Fibroblast of lung (primary cell): Measurements from ENCODE around the gene NEK8. TPM values are rescaled to one million over a fixed set of nuclear protein-coding genes. Genes with fewer than 3 reads are reported as not detected.
"Not testable (repeated sequence)": the region's sequence is repeated elsewhere in the genome, so short reads cannot be mapped to it uniquely, and the experiment has no call there.

Experiments
- DNase-seq, 2 donors: peaks; one replicate each; pipeline versions ENCODE4 v3.0.0 to v3.0.0-alpha.2; 2010; ENCODE audit warnings: low read depth in 2 of 2
- H2AFZ ChIP-seq: 2 replicates; pipeline ENCODE4 v1.5.1; 2012; ENCODE audit warnings: low read length, control low read depth, inconsistent platforms
- H3K27ac ChIP-seq: 2 replicates; pipeline ENCODE4 v1.5.1; 2011; ENCODE audit warnings: low read length, control low read depth; ENCODE audit not compliant: insufficient read depth
- H3K27me3 ChIP-seq: 2 replicates; pipeline ENCODE4 v1.5.1; 2011; ENCODE audit warnings: mild to moderate bottlenecking, low read length; ENCODE audit not compliant: control insufficient read depth, insufficient read depth
- H3K36me3 ChIP-seq: 2 replicates; pipeline ENCODE4 v1.5.1; 2011; ENCODE audit warnings: low read length; ENCODE audit not compliant: control insufficient read depth, insufficient read depth
- H3K4me1 ChIP-seq: 2 replicates; pipeline ENCODE4 v1.5.1; 2011; ENCODE audit warnings: low read length; ENCODE audit not compliant: control insufficient read depth, insufficient read depth; ENCODE audit errors: extremely low read depth
- H3K4me2 ChIP-seq: 2 replicates; pipeline ENCODE4 v1.5.1; 2011; ENCODE audit warnings: low read length, control low read depth; ENCODE audit not compliant: insufficient read depth; ENCODE audit errors: extremely low read depth
- H3K4me3 ChIP-seq, 4 experiments: fragments of 200-600 bp in 1 of 4; sonication (generic) in 1 of 4; replicated peaks in 1 of 4; 2 replicates each; pipeline ENCODE4 v1.5.1; 2011 to 2016; ENCODE audit warnings: low read length in 4 of 4, low read depth in 3 of 4, mild to moderate bottlenecking in 3 of 4, control low read depth in 2 of 4, inconsistent platforms in 1 of 4, mixed read lengths in 1 of 4; ENCODE audit not compliant: insufficient read depth in 1 of 4; ENCODE audit errors: control extremely low read depth in 1 of 4
- H3K79me2 ChIP-seq: 2 replicates; pipeline ENCODE4 v1.5.1; 2012; ENCODE audit warnings: mild to moderate bottlenecking, low read length, inconsistent platforms; ENCODE audit not compliant: control insufficient read depth, insufficient read depth
- H3K9ac ChIP-seq: 2 replicates; pipeline ENCODE4 v1.5.1; 2011; ENCODE audit warnings: mild to moderate bottlenecking, low read length, control low read depth; ENCODE audit not compliant: insufficient read depth
- H3K9me3 ChIP-seq: 2 replicates; pipeline ENCODE4 v1.5.1; 2012; ENCODE audit warnings: low read depth, low read length; ENCODE audit not compliant: control insufficient read depth, insufficient read depth
- H4K20me1 ChIP-seq: 2 replicates; pipeline ENCODE4 v1.5.1; 2011; ENCODE audit warnings: low read length; ENCODE audit not compliant: control insufficient read depth, insufficient read depth; ENCODE audit errors: extremely low read depth
- EZH2 ChIP-seq: IDR thresholded peaks from 2 replicates; pipeline ENCODE4 v1.5.1; 2012; ENCODE audit warnings: low read length, control low read depth, mild to moderate bottlenecking; ENCODE audit errors: missing control alignments
- polyA plus RNA-seq, 2 donors: library from polyadenylated mRNA; depleted of rRNA in 1 of 2; stranded (reverse) in 1 of 2; unstranded in 1 of 2; fragments of >200 nt; gene quantifications; 2 replicates each; pipeline ENCODE4 v1.2.1, GENCODE V29; 2011 to 2012; ENCODE audit warnings: missing spikeins in 1 of 2
- total RNA-seq: library from RNA; depleted of rRNA; stranded (reverse); fragments of >200 nt; gene quantifications from 2 replicates; pipeline ENCODE4 v1.2.1, GENCODE V29; 2014
- TF ChIP-seq, protein P1 (sequence below), 2 donors: IDR thresholded peaks in 1 of 2; conservative IDR thresholded peaks in 1 of 2; 1 replicate in 1 of 2; 2 replicates in 1 of 2; pipeline ENCODE4 v1.5.1; 2011 to 2012; ENCODE audit warnings: low read length in 2 of 2, control low read depth in 1 of 2, inconsistent platforms in 1 of 2, low read depth in 1 of 2, mild to moderate bottlenecking in 1 of 2

NEK8 gene
- total and polyA plus RNA-seq, 2 donors (not counting 1 experiment from before 2014, with no cell fraction given): 2.8 to 3.8 TPM

DNA sequence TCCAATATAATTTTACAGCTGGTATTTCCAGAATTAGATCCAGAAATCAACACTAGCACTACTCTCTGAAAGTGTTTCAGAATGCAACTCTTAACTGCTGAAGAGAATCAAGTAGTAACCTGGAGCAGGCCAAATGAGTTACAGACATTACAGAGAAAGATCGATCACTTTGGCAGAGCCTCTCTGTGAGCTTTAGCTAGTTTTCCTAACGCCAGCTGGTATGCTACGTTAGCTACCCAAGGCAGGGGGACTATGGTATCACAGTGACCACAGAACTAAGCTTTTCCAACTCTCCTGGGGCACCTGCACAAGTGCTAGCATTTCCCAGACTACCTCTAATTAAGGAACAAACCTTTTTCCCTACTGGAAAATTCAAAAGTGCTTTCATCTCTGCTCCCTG lies 45.6 kb downstream of the NEK8 start:
- DNase-seq: no peak
- H2AFZ ChIP-seq: no peak overlapping the region
- no peak overlapping the region for H3K9ac ChIP-seq
- H3K79me2 ChIP-seq: peaks cover 7% of the 10 kb centered on the region
- no peak overlapping the region for H3K4me2 ChIP-seq
- no peaks in the 10 kb centered on the region for H3K9me3 ChIP-seq
- H3K27ac ChIP-seq: no peak overlapping the region
- TF ChIP-seq EZH2: no peak
- TF ChIP-seq, protein P1, sequence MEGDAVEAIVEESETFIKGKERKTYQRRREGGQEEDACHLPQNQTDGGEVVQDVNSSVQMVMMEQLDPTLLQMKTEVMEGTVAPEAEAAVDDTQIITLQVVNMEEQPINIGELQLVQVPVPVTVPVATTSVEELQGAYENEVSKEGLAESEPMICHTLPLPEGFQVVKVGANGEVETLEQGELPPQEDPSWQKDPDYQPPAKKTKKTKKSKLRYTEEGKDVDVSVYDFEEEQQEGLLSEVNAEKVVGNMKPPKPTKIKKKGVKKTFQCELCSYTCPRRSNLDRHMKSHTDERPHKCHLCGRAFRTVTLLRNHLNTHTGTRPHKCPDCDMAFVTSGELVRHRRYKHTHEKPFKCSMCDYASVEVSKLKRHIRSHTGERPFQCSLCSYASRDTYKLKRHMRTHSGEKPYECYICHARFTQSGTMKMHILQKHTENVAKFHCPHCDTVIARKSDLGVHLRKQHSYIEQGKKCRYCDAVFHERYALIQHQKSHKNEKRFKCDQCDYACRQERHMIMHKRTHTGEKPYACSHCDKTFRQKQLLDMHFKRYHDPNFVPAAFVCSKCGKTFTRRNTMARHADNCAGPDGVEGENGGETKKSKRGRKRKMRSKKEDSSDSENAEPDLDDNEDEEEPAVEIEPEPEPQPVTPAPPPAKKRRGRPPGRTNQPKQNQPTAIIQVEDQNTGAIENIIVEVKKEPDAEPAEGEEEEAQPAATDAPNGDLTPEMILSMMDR (conservative IDR thresholded peaks at IDR 0.05 in 1 of 2, IDR thresholded peaks at IDR 0.05 in 1 of 2; ENCODE audit: low read depth in 1 of 2, low read length in 2 of 2): no peak
- H3K4me1 ChIP-seq: no peaks in the 10 kb centered on the region
- H3K36me3 ChIP-seq: no peaks in the 10 kb centered on the region
- H4K20me1 ChIP-seq: no peaks in the 10 kb centered on the region
- H3K4me3 ChIP-seq: no peak overlapping the region
- no peaks in the 10 kb centered on the region for H3K27me3 ChIP-seq

DNA sequence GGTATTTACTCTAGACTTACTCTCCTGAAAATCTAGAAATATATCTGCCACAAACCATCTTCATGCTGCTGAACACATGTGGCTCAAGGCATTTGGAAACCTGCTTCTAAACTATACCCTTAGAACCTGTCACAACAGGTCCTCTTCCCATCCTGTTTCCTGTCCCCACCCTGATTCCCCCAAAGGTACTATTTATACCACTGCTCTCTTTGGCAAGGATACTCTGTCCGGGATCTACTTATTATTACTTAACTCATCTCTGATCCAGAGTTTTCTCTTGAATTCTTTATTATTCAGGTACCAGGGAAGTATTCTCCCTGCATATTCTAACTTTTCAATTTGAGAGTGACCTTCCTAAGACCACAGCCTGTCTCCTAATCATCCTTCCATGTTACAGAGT lies 48.6 kb downstream of the NEK8 start:
- H3K9ac ChIP-seq: no peak overlapping the region
- H3K27ac ChIP-seq: no peak overlapping the region
- no peaks in the 10 kb centered on the region for H3K27me3 ChIP-seq
- no peak overlapping the region for H2AFZ ChIP-seq
- no peaks in the 10 kb centered on the region for H3K9me3 ChIP-seq
- no peaks in the 10 kb centered on the region for H3K4me1 ChIP-seq
- no peak overlapping the region for H3K4me3 ChIP-seq
- H3K79me2 ChIP-seq: peaks cover 7% of the 10 kb centered on the region
- TF ChIP-seq EZH2: no peak
- TF ChIP-seq, protein P1 (conservative IDR thresholded peaks at IDR 0.05 in 1 of 2, IDR thresholded peaks at IDR 0.05 in 1 of 2; ENCODE audit: low read depth in 1 of 2, low read length in 2 of 2): no peak
- no peak for DNase-seq
- H3K36me3 ChIP-seq: no peaks in the 10 kb centered on the region
- no peak overlapping the region for H3K4me2 ChIP-seq
- H4K20me1 ChIP-seq: no peaks in the 10 kb centered on the region

DNA sequence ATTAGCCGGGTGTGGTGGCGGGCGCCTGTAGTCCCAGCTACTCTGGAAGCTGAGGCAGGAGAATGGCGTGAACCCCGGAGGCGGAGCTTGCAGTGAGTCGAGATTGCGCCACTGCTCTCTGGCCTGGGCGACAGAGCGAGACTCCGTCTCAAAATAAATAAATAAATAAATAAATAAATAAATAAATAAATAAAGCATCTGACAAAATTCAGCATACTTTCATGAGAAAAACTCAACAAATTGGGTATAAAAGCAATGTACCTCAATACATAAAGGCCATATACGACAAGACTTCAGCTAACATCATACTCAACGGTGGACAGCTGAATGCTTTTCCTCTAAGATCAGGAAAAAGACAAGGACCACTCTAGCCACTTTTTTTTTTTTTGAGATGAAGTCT lies 51.0 kb downstream of the NEK8 start:
- H3K4me3 ChIP-seq, H3K4me1 ChIP-seq, DNase-seq, H4K20me1 ChIP-seq, H3K79me2 ChIP-seq, H3K9me3 ChIP-seq, H3K27ac ChIP-seq, H3K9ac ChIP-seq, H3K27me3 ChIP-seq, H2AFZ ChIP-seq, H3K4me2 ChIP-seq, H3K36me3 ChIP-seq: not testable (repeated sequence)
